H1 (cell line): ENCODE results near the gene SUGP1. TPM values are rescaled to one million over a fixed set of nuclear protein-coding genes. Genes with fewer than 3 reads are reported as not detected.
A peak's percentile ranks its signal among the peaks of the same experiment; 100 is the strongest.

ENCODE experiments used
- CTCF ChIA-PET: fragments of 300-600 bp; sonication (Branson Sonifier 250); formaldehyde crosslinking; loops from one replicate; lab custom pipeline; 2021; ENCODE audit not compliant: partially characterized antibody; lab: Charles Lee
- POLR2A ChIA-PET: fragments of 300-600 bp; sonication (Branson Sonifier 250); formaldehyde crosslinking; loops from one replicate; lab custom pipeline; 2021; ENCODE audit warnings: inconsistent platforms; ENCODE audit not compliant: partially characterized antibody; lab: Charles Lee
- DNase-seq, 2 experiments: peaks; one replicate each; pipeline versions ENCODE4 v3.0.0 to v3.0.0-alpha.2; 2010 to 2022; ENCODE audit warnings: low spot score in 2 of 2, low read depth in 1 of 2, mixed read lengths in 1 of 2
- FAIRE-seq: peaks from 2 replicates; lab custom pipeline; 2011; peaks lifted over from hg19 to GRCh38; lab: Jason Lieb, UNC
- H2AFZ ChIP-seq: 2 replicates; pipeline ENCODE4 v1.8.1; 2012; ENCODE audit warnings: low read length, inconsistent platforms
- H2AK5ac ChIP-seq: 2 replicates; pipeline ENCODE4 v1.6.1; 2013; ENCODE audit warnings: low read depth, low read length
- H2BK120ac ChIP-seq: replicated peaks from 2 replicates; pipeline ENCODE3; 2013; ENCODE audit warnings: low read depth, low read length, inconsistent platforms
- H2BK12ac ChIP-seq: 2 replicates; pipeline ENCODE4 v1.6.1; 2013; ENCODE audit warnings: low read depth, low read length
- H2BK15ac ChIP-seq: 2 replicates; pipeline ENCODE4 v1.6.1; 2013; ENCODE audit warnings: low read length
- H2BK20ac ChIP-seq: 2 replicates; pipeline ENCODE4 v1.6.1; 2013; ENCODE audit warnings: low read length
- H2BK5ac ChIP-seq: 2 replicates; pipeline ENCODE4 v1.6.1; 2013; ENCODE audit warnings: low read depth, low read length
- H3K14ac ChIP-seq: 2 replicates; pipeline ENCODE4 v1.6.1; 2013; ENCODE audit warnings: inconsistent platforms; ENCODE audit not compliant: insufficient read length
- H3K18ac ChIP-seq: 2 replicates; pipeline ENCODE4 v1.6.1; 2013; ENCODE audit warnings: low read length; ENCODE audit errors: extremely low read depth
- H3K23ac ChIP-seq: 2 replicates; pipeline ENCODE4 v1.6.1; 2013; ENCODE audit warnings: inconsistent platforms; ENCODE audit not compliant: insufficient read length
- H3K23me2 ChIP-seq: 2 replicates; pipeline ENCODE4 v1.6.1; 2013; ENCODE audit warnings: low read depth, low read length
- H3K27ac ChIP-seq: 2 replicates; pipeline ENCODE4 v1.6.1; 2011; ENCODE audit warnings: low read depth, low read length, inconsistent platforms
- H3K27me3 ChIP-seq, 4 experiments: replicated peaks in 1 of 4; 1 replicate in 1 of 4; 2 replicates in 3 of 4; pipeline versions ENCODE4 v1.6.1 to v1.8.1; 2011 to 2013; ENCODE audit warnings: low read length in 3 of 4, mild to moderate bottlenecking in 3 of 4, inconsistent platforms in 2 of 4, mixed read lengths in 2 of 4, moderate library complexity in 1 of 4; ENCODE audit not compliant: control insufficient read depth in 3 of 4, insufficient read depth in 3 of 4; ENCODE audit errors: extremely low read depth in 1 of 4
- H3K36me3 ChIP-seq, 4 experiments: 2 replicates each; pipeline versions ENCODE4 v1.6.1 to v1.8.1; 2011 to 2013; ENCODE audit warnings: mild to moderate bottlenecking in 4 of 4, low read length in 3 of 4, moderate library complexity in 2 of 4, control low read depth in 1 of 4, inconsistent platforms in 1 of 4; ENCODE audit not compliant: insufficient read depth in 4 of 4, control insufficient read depth in 2 of 4
- H3K4ac ChIP-seq: replicated peaks from 2 replicates; pipeline ENCODE3; 2013; ENCODE audit warnings: low read length, low read depth, mixed read lengths, inconsistent platforms; ENCODE audit not compliant: insufficient read length
- H3K4me1 ChIP-seq, 4 experiments: replicated peaks in 1 of 4; 1 replicate in 1 of 4; 2 replicates in 3 of 4; pipeline versions ENCODE4 v1.6.1 to v1.8.1; 2011 to 2013; ENCODE audit warnings: low read length in 3 of 4, inconsistent platforms in 2 of 4, mixed read lengths in 1 of 4; ENCODE audit not compliant: insufficient read depth in 4 of 4, control insufficient read depth in 3 of 4
- H3K4me2 ChIP-seq, 2 experiments: 2 replicates each; pipeline versions ENCODE4 v1.6.1 to v1.8.1; 2011 to 2013; ENCODE audit warnings: low read depth in 2 of 2, low read length in 2 of 2, control low read depth in 1 of 2, inconsistent platforms in 1 of 2, mild to moderate bottlenecking in 1 of 2; ENCODE audit not compliant: insufficient read depth in 1 of 2
- H3K4me3 ChIP-seq, 4 experiments: fragments of 200-600, 300-600 bp in 1 of 4; sonication (generic), shearing (Covaris generic), sonication (Bioruptor Twin) in 1 of 4; 2 replicates each; pipeline versions ENCODE4 v1.5.1 to v1.8.1; 2011 to 2016; ENCODE audit warnings: low read length in 4 of 4, low read depth in 3 of 4, control low read depth in 2 of 4, inconsistent platforms in 2 of 4, mild to moderate bottlenecking in 2 of 4, mixed read lengths in 1 of 4, moderate library complexity in 1 of 4; ENCODE audit not compliant: insufficient read depth in 2 of 4; ENCODE audit errors: extremely low read depth in 1 of 4
- H3K56ac ChIP-seq: replicated peaks from 2 replicates; pipeline ENCODE3; 2013; ENCODE audit warnings: low read depth, mild to moderate bottlenecking, mixed read lengths, low read length, inconsistent platforms; ENCODE audit not compliant: insufficient read length
- H3K79me1 ChIP-seq: 2 replicates; pipeline ENCODE4 v1.6.1; 2013; ENCODE audit warnings: low read depth, low read length, control low read depth
- H3K79me2 ChIP-seq, 2 experiments: 2 replicates each; pipeline versions ENCODE4 v1.6.1 to v1.8.1; 2012 to 2013; ENCODE audit warnings: low read length in 2 of 2, mild to moderate bottlenecking in 2 of 2, inconsistent platforms in 1 of 2; ENCODE audit not compliant: insufficient read depth in 2 of 2, control insufficient read depth in 1 of 2
- H3K9ac ChIP-seq, 4 experiments: replicated peaks in 1 of 4; 1 replicate in 1 of 4; 2 replicates in 3 of 4; pipeline versions ENCODE4 v1.6.1 to v1.8.1; 2011 to 2013; ENCODE audit warnings: low read depth in 3 of 4, low read length in 3 of 4, control low read depth in 2 of 4, mild to moderate bottlenecking in 2 of 4, moderate library complexity in 2 of 4, inconsistent platforms in 1 of 4; ENCODE audit errors: extremely low read depth in 1 of 4
- H3K9me3 ChIP-seq, 2 experiments: 2 replicates each; pipeline versions ENCODE4 v1.6.1 to v1.8.1; 2012 to 2013; ENCODE audit warnings: mild to moderate bottlenecking in 2 of 2, moderate library complexity in 2 of 2, control low read depth in 1 of 2, inconsistent platforms in 1 of 2, low read depth in 1 of 2, low read length in 1 of 2, mixed read lengths in 1 of 2; ENCODE audit not compliant: insufficient read depth in 2 of 2
- H4K20me1 ChIP-seq, 2 experiments: replicated peaks in 1 of 2; 2 replicates each; pipeline versions ENCODE3 to v1.8.1; 2011 to 2013; ENCODE audit warnings: inconsistent platforms in 2 of 2, low read length in 2 of 2, mild to moderate bottlenecking in 1 of 2; ENCODE audit not compliant: insufficient read depth in 2 of 2, control insufficient read depth in 1 of 2
- H4K5ac ChIP-seq: 2 replicates; pipeline ENCODE4 v1.6.1; 2013; ENCODE audit warnings: low read length, low read depth, mixed read lengths, inconsistent platforms; ENCODE audit not compliant: insufficient read length
- H4K8ac ChIP-seq: 2 replicates; pipeline ENCODE4 v1.8.0; 2013; ENCODE audit warnings: mild to moderate bottlenecking, moderate library complexity, low read length, inconsistent platforms; ENCODE audit not compliant: insufficient read depth; ENCODE audit errors: extremely low read depth
- H4K91ac ChIP-seq: replicated peaks from 2 replicates; pipeline ENCODE3; 2013; ENCODE audit warnings: low read length, mixed read lengths, inconsistent platforms; ENCODE audit not compliant: insufficient read length
- KDM1A ChIP-seq: fragments of 200-600, 300-600 bp; sonication (generic); IDR thresholded peaks from 2 replicates; pipeline ENCODE4 v1.7.1; 2016; ENCODE audit warnings: mild to moderate bottlenecking, low read length, borderline replicate concordance
- ZNF274 ChIP-seq: IDR thresholded peaks from 2 replicates; pipeline ENCODE4 v1.7.0; 2012; ENCODE audit warnings: low read length, borderline replicate concordance; ENCODE audit errors: extremely low read depth
- WGBS, 2 experiments: shearing (Covaris generic) in 1 of 2; methylation state at CpG; one replicate each; pipeline versions ENCODE4 v1.1.6 to v1.1.7; 2013 to 2015; ENCODE audit warnings: low lambda C conversion rate in 2 of 2, mixed read lengths in 2 of 2, inconsistent platforms in 1 of 2, low coverage in 1 of 2, missing lambda C conversion rate in 1 of 2; ENCODE audit not compliant: insufficient replicate concordance in 2 of 2, insufficient coverage in 1 of 2, insufficient read length in 1 of 2; ENCODE audit errors: extremely low coverage in 1 of 2, missing lambda C conversion rate in 1 of 2; 5-methylcytosine and 5-hydroxymethylcytosine counted together
- polyA plus RNA-seq, 7 experiments: library from polyadenylated mRNA; depleted of rRNA in 3 of 7; stranded (reverse) in 5 of 7; unstranded in 2 of 7; fragments of >200 nt in 5 of 7; fragments of 200-250 nt in 2 of 7; gene quantifications; 1 replicate in 5 of 7; 2 replicates in 1 of 7; 4 replicates in 1 of 7; pipeline versions ENCODE4 v1.2.1 to v1.2.3, GENCODE V29; 2011 to 2013; ENCODE audit warnings: missing spikeins in 2 of 7, mixed read lengths in 2 of 7
- small RNA-seq: library from polyadenylated mRNA; stranded (forward); fragments of <200 nt; extraction: miRNeasy Mini kit (QIAGEN cat#:217004); gene quantifications from one replicate; pipeline ENCODE3, GENCODE V24; 2013; ENCODE audit not compliant: insufficient read depth
- total RNA-seq: library from RNA; stranded (reverse); fragmentation: NEBNext Ultra II Directional; extraction: Animal tissue kit (Norgen Biotek cat#: 25700); gene quantifications from 2 replicates; pipeline ENCODE4 v1.2.1, GENCODE V29; 2021

Gene SUGP1
- total and polyA plus RNA-seq, 2 of the 8 experiments (the other 6 are each of a cell fraction or from before 2014, with no cell fraction given), result 38.5 to 65.2 TPM

DNA sequence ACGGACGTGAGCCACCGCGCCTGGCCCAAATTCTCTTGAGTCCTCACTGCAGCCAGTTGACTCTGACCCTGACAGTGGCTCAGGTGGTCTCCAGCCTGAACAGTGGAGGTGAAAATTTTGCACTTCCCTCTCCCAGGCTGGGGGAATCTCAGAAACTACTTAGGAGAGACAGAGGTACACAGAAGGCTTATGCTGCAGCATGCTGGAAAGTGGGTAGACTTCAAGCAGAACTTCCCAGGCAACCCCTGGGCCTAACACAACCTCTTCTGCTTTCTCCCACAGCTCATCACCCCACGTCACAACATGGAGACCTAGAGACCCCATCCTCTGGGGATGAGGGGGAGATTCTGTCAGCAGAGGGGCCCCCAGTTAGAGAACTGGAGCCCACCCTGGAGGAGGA is 94.1 kb downstream of the SUGP1 start:
- Histone ChIP-seq H2BK15ac (no peak overlapping the region), H3K4ac (no peak overlapping the region), H3K23ac (no peak overlapping the region), H4K8ac (no peak overlapping the region; the same call in 1 of the 2 replicates), H3K27me3 (peaks cover 2 to 16% (median 11%) of the 10 kb centered on the region in 4 experiments), H4K91ac (no peak overlapping the region), H2AK5ac (no peak overlapping the region), H3K79me2 (no peaks in the 10 kb centered on the region), H2BK12ac (no peak overlapping the region), H3K9ac (no peak overlapping the region), H3K18ac (no peak overlapping the region), H2AFZ (no peak overlapping the region), H3K4me2 (no peak overlapping the region), H4K5ac (no peak overlapping the region), H3K79me1 (no peaks in the 10 kb centered on the region), H3K27ac (no peak overlapping the region), H3K9me3 (peaks cover 4 to 5% of the 10 kb centered on the region in 2 experiments; a peak in 2 of 4 replicates), H3K14ac (no peak overlapping the region), H4K20me1 (no peaks in the 10 kb centered on the region), H3K4me3 (no peak overlapping the region), H3K56ac (no peak overlapping the region), H3K36me3 (no peaks in the 10 kb centered on the region), H3K4me1 (peaks cover 0 to 7% (median 3%) of the 10 kb centered on the region in 4 experiments; a peak in 4 of 7 replicates), H2BK5ac (no peak overlapping the region), H3K23me2 (peaks cover 5% of the 10 kb centered on the region; the same call in 1 of the 2 replicates), H2BK20ac (no peak overlapping the region), H2BK120ac (no peak overlapping the region)
- no peak for TF ChIP-seq ZNF274
- TF ChIP-seq KDM1A, result peak; percentile 76; the same call in 1 of the 2 replicates
- DNase-seq (no peak), FAIRE-seq (no peak)
- POLR2A ChIA-PET, result no interaction called here
- CTCF ChIA-PET, result interaction anchor here (0.7 to 2.5 kb wide), 11 partner anchors 11 to 387 kb away, joined by 3 to 16 read pairs (median 4); partner anchors contain the start of genes BORCS8 and RFXANK
- 91% methylated on average over 5 of the region's 5 CpGs; no CpG with 5 or more reads in 1 of the 2 experiments for WGBS, 2 experiments

Small RNA genes within 50 kb of the gene (small RNA-seq; reads per million reads assigned to genes)
- not detected for gene RNU6-1028P

Other genes with a start within 250 kb of the SUGP1 start
- 41.9 and 47.8 TPM in 2 replicates for gene TMEM161A, start 182.0 kb downstream of the SUGP1 start, total RNA-seq
- 103 and 153 TPM in 2 replicates for gene TMEM161A, start 182.0 kb downstream of the SUGP1 start, polyA plus RNA-seq (2011; rRNA removed)
- 2.8 and 4.1 TPM in 2 replicates for gene MEF2B, start 150.2 kb downstream of the SUGP1 start, total RNA-seq
- gene MEF2B, start 150.2 kb downstream of the SUGP1 start, polyA plus RNA-seq (2011; rRNA removed), result 3.7 and 17.8 TPM in 2 replicates
- gene BORCS8, start 128.4 kb downstream of the SUGP1 start, total RNA-seq, result 15.9 and 20.9 TPM in 2 replicates
- gene BORCS8, start 128.4 kb downstream of the SUGP1 start, polyA plus RNA-seq (2011; rRNA removed), result 15.0 and 22.9 TPM in 2 replicates
- 72.9 and 77.7 TPM in 2 replicates for gene RFXANK, start 128.3 kb downstream of the SUGP1 start, total RNA-seq
- 87.5 and 105 TPM in 2 replicates for gene RFXANK, start 128.3 kb downstream of the SUGP1 start, polyA plus RNA-seq (2011; rRNA removed)
- gene NR2C2AP, start 117.1 kb downstream of the SUGP1 start, total RNA-seq, result 20.5 and 24.9 TPM in 2 replicates
- gene NR2C2AP, start 117.1 kb downstream of the SUGP1 start, polyA plus RNA-seq (2011; rRNA removed), result 16.4 TPM in 2 replicates
- gene NCAN, start 108.6 kb downstream of the SUGP1 start, total RNA-seq, result 2.7 and 2.8 TPM in 2 replicates
- gene NCAN, start 108.6 kb downstream of the SUGP1 start, polyA plus RNA-seq (2011; rRNA removed), result 2.7 and 3.6 TPM in 2 replicates
- gene TM6SF2, start 47.2 kb downstream of the SUGP1 start, total RNA-seq, result 5.3 and 6.5 TPM in 2 replicates
- gene TM6SF2, start 47.2 kb downstream of the SUGP1 start, polyA plus RNA-seq (2011; rRNA removed), result 10.1 and 12.9 TPM in 2 replicates
- gene MAU2, start 320 bp upstream of the SUGP1 start, total RNA-seq, result 40.8 TPM in 2 replicates
- gene MAU2, start 320 bp upstream of the SUGP1 start, polyA plus RNA-seq (2011; rRNA removed), result 32.0 and 43.7 TPM in 2 replicates
- 205 and 210 TPM in 2 replicates for gene GATAD2A, start 85.2 kb upstream of the SUGP1 start, total RNA-seq
- 38.4 and 54.9 TPM in 2 replicates for gene GATAD2A, start 85.2 kb upstream of the SUGP1 start, polyA plus RNA-seq (2011; rRNA removed)
- gene TSSK6, start 195.0 kb upstream of the SUGP1 start, total RNA-seq, result 2.9 and 3.6 TPM in 2 replicates
- gene TSSK6, start 195.0 kb upstream of the SUGP1 start, polyA plus RNA-seq (2011; rRNA removed), result 7.8 and 12.1 TPM in 2 replicates
- gene NDUFA13, start 195.7 kb upstream of the SUGP1 start, total RNA-seq, result 413 and 425 TPM in 2 replicates
- 1,105 and 1,309 TPM in 2 replicates for gene NDUFA13, start 195.7 kb upstream of the SUGP1 start, polyA plus RNA-seq (2011; rRNA removed)
- 5.0 and 5.7 TPM in 2 replicates for gene YJEFN3, start 208.4 kb upstream of the SUGP1 start, total RNA-seq
- gene YJEFN3, start 208.4 kb upstream of the SUGP1 start, polyA plus RNA-seq (2011; rRNA removed), result 9.4 and 17.2 TPM in 2 replicates
- 5.8 and 5.9 TPM in 2 replicates for gene CILP2, start 217.8 kb upstream of the SUGP1 start, total RNA-seq
- 4.4 and 8.2 TPM in 2 replicates for gene CILP2, start 217.8 kb upstream of the SUGP1 start, polyA plus RNA-seq (2011; rRNA removed)